ENCODE results near the gene PHOX2B.

Gene PHOX2B

DNA sequence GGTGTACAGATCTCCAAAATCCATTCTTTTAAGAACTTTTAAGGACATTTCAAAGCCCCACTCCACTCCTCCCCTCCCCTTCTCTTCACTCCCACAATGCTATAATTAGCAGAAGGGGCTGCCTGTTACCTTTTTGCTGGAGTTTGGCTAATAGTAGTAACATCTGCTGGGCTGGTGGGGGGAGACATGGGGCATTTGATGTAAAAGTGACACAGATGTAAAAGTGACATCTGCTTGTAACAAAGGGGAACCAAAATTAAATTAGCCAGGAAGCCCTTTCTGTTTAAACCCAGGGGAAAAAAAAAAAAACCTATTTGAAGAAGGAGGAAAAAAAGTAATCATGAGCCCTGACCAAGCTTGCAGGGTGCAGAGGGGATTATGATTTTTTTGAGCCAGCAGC lies 5.4 kb upstream of the PHOX2B start:
- DNase-seq (ENCODE audit: low read depth), result no peak
- TF ChIP-seq, protein P1, sequence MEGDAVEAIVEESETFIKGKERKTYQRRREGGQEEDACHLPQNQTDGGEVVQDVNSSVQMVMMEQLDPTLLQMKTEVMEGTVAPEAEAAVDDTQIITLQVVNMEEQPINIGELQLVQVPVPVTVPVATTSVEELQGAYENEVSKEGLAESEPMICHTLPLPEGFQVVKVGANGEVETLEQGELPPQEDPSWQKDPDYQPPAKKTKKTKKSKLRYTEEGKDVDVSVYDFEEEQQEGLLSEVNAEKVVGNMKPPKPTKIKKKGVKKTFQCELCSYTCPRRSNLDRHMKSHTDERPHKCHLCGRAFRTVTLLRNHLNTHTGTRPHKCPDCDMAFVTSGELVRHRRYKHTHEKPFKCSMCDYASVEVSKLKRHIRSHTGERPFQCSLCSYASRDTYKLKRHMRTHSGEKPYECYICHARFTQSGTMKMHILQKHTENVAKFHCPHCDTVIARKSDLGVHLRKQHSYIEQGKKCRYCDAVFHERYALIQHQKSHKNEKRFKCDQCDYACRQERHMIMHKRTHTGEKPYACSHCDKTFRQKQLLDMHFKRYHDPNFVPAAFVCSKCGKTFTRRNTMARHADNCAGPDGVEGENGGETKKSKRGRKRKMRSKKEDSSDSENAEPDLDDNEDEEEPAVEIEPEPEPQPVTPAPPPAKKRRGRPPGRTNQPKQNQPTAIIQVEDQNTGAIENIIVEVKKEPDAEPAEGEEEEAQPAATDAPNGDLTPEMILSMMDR (conservative IDR thresholded peaks at IDR 0.05; ENCODE audit: low read depth, low read length), result no peak

GRCh38 chr4:41752081-41752836 lies 3.7 kb upstream of the PHOX2B start:
- no peak overlapping the region for H3K4me3 ChIP-seq (ENCODE audit: low read length)
- TF ChIP-seq, protein P1 (conservative IDR thresholded peaks at IDR 0.05; ENCODE audit: low read depth, low read length), result no peak
- no peak for DNase-seq (ENCODE audit: low read depth)

More for the DNA sequence above, 5.4 kb upstream of the PHOX2B start:
- H3K4me3 ChIP-seq (ENCODE audit: low read length), result no peak overlapping the region

GRCh38 chr4:41751449-41752061 lies 3.0 kb upstream of the PHOX2B start:
- no peak overlapping the region for H3K4me3 ChIP-seq (ENCODE audit: low read length)
- DNase-seq (ENCODE audit: low read depth), result no peak
- TF ChIP-seq, protein P1 (conservative IDR thresholded peaks at IDR 0.05; ENCODE audit: low read depth, low read length), result peak; percentile 31

- TF ChIP-seq, protein P1 (conservative IDR thresholded peaks at IDR 0.05; ENCODE audit: low read depth, low read length), result no peak
- H3K4me3 ChIP-seq (ENCODE audit: low read length), result no peak overlapping the region
- DNase-seq (ENCODE audit: low read depth), result no peak
These were observed 2.3 kb upstream of the PHOX2B start for GRCh38 chr4:41750626-41751448.

GRCh38 chr4:41750121-41750625 lies 1.6 kb upstream of the PHOX2B start:
- TF ChIP-seq, protein P1 (conservative IDR thresholded peaks at IDR 0.05; ENCODE audit: low read depth, low read length), result no peak
- no peak overlapping the region for H3K4me3 ChIP-seq (ENCODE audit: low read length)
- DNase-seq (ENCODE audit: low read depth), result no peak

GRCh38 chr4:41749631-41750039 lies 1.1 kb upstream of the PHOX2B start:
- no peak overlapping the region for H3K4me3 ChIP-seq (ENCODE audit: low read length)
- TF ChIP-seq, protein P1 (conservative IDR thresholded peaks at IDR 0.05; ENCODE audit: low read depth, low read length), result no peak
- no peak for DNase-seq (ENCODE audit: low read depth)
